ENCODE results near the gene D2HGDH. TPM values are rescaled to one million over a fixed set of nuclear protein-coding genes. Genes with fewer than 3 reads are reported as not detected.

Gene D2HGDH
- total and polyA plus RNA-seq, 7 donors = 14.1 to 31.0 (median 20.3) TPM

DNA sequence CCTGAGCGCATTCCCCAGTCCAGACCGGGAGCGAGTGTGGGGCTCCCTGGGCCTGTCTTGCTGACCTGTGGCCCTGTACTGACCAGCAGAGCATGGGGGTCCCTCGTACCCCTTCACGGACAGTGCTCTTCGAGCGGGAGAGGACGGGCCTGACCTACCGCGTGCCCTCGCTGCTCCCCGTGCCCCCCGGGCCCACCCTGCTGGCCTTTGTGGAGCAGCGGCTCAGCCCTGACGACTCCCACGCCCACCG is 79.9 kb downstream of the D2HGDH start:
- Histone ChIP-seq H3K36me3 (ENCODE audit: insufficient read depth in 1 of 2, low read depth in 1 of 2) (no peaks in the 10 kb centered on the region), H3K4me1 (peaks cover 19% of the 10 kb centered on the region), H3K27ac (no peak overlapping the region), H3K27me3 (ENCODE audit: insufficient read depth in 3 of 3, low read length in 2 of 3) (no peaks in the 10 kb centered on the region), H3K9me3 (no peaks in the 10 kb centered on the region), H3K4me3 (no peak overlapping the region)
- 90 to 93% (median 92%) methylated on average over 9 to 17 of the region's 17 CpGs for WGBS, 3 donors
- peak; percentile 10 to 48 for DNase-seq
- intact Hi-C loops (cut with DNase I) = no loop called here
- no peak for ATAC-seq
- TF ChIP-seq, protein P1, sequence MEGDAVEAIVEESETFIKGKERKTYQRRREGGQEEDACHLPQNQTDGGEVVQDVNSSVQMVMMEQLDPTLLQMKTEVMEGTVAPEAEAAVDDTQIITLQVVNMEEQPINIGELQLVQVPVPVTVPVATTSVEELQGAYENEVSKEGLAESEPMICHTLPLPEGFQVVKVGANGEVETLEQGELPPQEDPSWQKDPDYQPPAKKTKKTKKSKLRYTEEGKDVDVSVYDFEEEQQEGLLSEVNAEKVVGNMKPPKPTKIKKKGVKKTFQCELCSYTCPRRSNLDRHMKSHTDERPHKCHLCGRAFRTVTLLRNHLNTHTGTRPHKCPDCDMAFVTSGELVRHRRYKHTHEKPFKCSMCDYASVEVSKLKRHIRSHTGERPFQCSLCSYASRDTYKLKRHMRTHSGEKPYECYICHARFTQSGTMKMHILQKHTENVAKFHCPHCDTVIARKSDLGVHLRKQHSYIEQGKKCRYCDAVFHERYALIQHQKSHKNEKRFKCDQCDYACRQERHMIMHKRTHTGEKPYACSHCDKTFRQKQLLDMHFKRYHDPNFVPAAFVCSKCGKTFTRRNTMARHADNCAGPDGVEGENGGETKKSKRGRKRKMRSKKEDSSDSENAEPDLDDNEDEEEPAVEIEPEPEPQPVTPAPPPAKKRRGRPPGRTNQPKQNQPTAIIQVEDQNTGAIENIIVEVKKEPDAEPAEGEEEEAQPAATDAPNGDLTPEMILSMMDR (IDR thresholded peaks at IDR 0.05) = no peak

DNA sequence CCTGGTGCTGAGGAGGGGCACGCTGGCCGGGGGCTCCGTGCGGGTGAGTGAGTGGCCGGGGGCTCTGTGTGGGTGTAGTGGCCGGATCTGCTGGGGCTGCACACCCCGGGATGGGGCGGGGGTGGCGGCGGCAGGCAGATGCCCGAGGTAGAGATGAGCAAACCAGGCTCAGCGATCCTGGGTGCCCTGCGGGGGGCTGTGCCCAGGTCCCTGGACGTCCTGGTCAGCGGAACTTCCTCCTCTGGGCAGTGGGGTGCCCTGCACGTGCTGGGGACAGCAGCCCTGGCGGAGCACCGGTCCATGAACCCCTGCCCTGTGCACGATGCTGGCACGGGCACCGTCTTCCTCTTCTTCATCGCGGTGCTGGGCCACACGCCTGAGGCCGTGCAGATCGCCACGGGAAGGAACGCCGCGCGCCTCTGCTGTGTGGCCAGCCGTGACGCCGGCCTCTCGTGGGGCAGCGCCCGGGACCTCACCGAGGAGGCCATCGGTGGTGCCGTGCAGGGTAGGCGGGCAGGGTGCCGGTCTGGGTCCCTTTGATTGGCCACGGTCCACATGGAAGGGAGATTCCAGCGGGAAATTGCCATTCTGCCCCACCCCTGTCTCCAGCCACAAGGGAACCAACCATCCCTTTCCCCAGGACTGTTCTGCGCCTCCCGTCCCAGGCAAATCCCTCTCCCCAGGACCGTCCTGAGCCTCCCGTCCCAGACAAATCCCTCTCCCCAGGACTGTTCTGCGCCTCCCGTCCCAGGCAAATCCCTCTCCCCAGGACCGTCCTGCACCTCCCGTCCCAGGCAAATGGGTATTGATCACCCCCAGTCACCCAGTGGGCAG is 80.4 kb downstream of the D2HGDH start:
- Histone ChIP-seq H3K36me3 (ENCODE audit: insufficient read depth in 1 of 2, low read depth in 1 of 2) (no peaks in the 10 kb centered on the region), H3K4me1 (peaks cover 13% of the 10 kb centered on the region), H3K27ac (no peak overlapping the region), H3K9me3 (no peaks in the 10 kb centered on the region), H3K27me3 (ENCODE audit: insufficient read depth in 3 of 3, low read length in 2 of 3) (no peaks in the 10 kb centered on the region), H3K4me3 (no peak overlapping the region)
- TF ChIP-seq, protein P1 (IDR thresholded peaks at IDR 0.05) = no peak
- DNase-seq = peak in 1 of 2 donors; percentile 49
- intact Hi-C loops (cut with DNase I) = no loop called here
- ATAC-seq = no peak
- WGBS, 3 donors = 92 to 93% (median 92%) methylated on average over 35 to 52 of the region's 52 CpGs

DNA sequence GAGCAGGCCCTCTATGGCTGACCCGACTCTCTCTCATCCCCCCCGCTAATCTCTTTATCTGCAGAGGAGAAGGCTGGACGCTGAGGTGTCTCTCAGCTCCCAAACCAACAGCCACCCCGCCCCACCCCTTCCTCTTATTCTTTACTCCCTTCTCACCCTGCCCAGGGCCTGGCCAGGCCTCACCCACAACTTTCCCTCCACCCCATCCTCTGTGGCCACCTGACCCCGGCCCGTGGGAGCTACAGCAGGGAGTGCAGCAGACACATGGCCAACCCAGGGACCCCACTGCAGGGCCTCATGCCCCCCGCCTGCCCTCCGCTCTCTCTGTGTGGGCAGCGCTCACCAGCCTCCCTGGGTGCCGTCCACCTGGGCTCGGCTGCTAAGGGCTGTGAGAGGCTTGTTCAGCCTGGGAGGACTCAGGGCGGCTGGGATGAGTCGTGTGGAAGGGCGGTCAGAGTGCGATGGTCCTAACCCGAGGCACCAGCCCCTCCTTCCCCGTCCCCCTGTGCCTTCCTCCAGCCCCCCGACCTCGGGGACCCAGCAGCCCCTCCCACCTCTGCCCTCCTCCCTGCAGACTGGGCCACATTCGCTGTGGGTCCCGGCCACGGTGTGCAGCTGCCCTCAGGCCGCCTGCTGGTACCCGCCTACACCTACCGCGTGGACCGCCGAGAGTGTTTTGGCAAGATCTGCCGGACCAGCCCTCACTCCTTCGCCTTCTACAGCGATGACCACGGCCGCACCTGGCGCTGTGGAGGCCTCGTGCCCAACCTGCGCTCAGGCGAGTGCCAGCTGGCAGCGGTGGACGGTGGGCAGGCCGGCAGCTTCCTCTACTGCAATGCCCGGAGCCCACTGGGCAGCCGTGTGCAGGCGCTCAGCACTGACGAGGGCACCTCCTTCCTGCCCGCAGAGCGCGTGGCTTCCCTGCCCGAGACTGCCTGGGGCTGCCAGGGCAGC is 81.3 kb downstream of the D2HGDH start:
- Histone ChIP-seq H3K4me1 (peaks cover 4% of the 10 kb centered on the region), H3K27me3 (ENCODE audit: insufficient read depth in 3 of 3, low read length in 2 of 3) (no peaks in the 10 kb centered on the region), H3K36me3 (ENCODE audit: insufficient read depth in 1 of 2, low read depth in 1 of 2) (no peaks in the 10 kb centered on the region), H3K4me3 (no peak overlapping the region), H3K9me3 (no peaks in the 10 kb centered on the region), H3K27ac (no peak overlapping the region)
- intact Hi-C loops (cut with DNase I) = no loop called here
- TF ChIP-seq, protein P1 (IDR thresholded peaks at IDR 0.05) = no peak
- no peak for ATAC-seq
- 83 to 84% (median 84%) methylated on average over 46 to 48 of the region's 48 CpGs for WGBS, 3 donors
- DNase-seq = peak in 1 of 2 donors; percentile 51

DNA sequence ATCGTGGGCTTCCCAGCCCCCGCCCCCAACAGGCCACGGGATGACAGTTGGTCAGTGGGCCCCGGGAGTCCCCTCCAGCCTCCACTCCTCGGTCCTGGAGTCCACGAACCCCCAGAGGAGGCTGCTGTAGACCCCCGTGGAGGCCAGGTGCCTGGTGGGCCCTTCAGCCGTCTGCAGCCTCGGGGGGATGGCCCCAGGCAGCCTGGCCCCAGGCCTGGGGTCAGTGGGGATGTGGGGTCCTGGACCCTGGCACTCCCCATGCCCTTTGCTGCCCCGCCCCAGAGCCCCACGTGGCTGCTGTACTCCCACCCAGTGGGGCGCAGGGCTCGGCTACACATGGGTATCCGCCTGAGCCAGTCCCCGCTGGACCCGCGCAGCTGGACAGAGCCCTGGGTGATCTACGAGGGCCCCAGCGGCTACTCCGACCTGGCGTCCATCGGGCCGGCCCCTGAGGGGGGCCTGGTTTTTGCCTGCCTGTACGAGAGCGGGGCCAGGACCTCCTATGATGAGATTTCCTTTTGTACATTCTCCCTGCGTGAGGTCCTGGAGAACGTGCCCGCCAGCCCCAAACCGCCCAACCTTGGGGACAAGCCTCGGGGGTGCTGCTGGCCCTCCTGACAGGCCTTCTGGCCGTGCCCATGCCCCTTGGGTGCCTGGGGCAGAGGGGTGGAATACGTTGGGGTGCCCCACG is 82.1 kb downstream of the D2HGDH start:
- Histone ChIP-seq H3K4me1 (no peaks in the 10 kb centered on the region), H3K27ac (no peak overlapping the region), H3K27me3 (ENCODE audit: insufficient read depth in 3 of 3, low read length in 2 of 3) (peaks cover 0 to 1% (median 0%) of the 10 kb centered on the region in 3 donors), H3K4me3 (no peak overlapping the region), H3K36me3 (ENCODE audit: insufficient read depth in 1 of 2, low read depth in 1 of 2) (no peaks in the 10 kb centered on the region), H3K9me3 (no peaks in the 10 kb centered on the region)
- ATAC-seq (no peak), DNase-seq (peak; percentile 17 to 58)
- TF ChIP-seq, protein P1 (IDR thresholded peaks at IDR 0.05) = no peak
- intact Hi-C loops (cut with DNase I) = no loop called here
- WGBS, 3 donors = 74 to 78% (median 77%) methylated on average over 29 to 33 of the region's 33 CpGs

Measured in psoas muscle (tissue), 8 donors.